Measurements from ENCODE around the gene TRIM6.
A peak's percentile ranks its signal among the peaks of the same experiment; 100 is the strongest.
"Not testable (repeated sequence)": the region's sequence is repeated elsewhere in the genome, so short reads cannot be mapped to it uniquely, and the experiment has no call there.

Gene TRIM6

GRCh38 chr11:5603326-5603725 is 6.9 kb downstream of the TRIM6 start:
- peak in 8 of 51 donors; percentile 4 to 43 (median 16) for DNase-seq

DNA sequence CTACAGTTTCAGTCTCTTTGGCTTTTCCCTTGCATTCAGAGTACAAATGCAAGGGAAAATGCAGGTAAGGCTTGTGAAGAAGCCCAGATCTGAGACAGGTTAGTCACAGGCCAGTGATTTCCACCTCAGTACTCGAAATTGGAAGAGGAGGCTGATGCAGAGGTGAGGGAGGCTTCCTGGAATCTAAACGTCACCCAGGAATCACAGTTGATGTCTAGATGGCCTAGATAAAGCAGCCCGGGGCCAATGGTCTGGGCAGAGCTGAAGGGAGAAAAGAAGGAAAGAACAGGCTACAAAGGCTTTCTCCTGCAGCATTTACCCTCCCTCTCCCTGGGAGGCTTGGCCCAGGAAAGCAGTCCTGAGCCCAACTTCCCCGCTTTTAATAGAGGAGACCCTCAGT is 8.5 kb downstream of the TRIM6 start:
- DNase-seq: no peak

GRCh38 chr11:5605849-5606248 is 9.4 kb downstream of the TRIM6 start:
- no peak for DNase-seq

DNA sequence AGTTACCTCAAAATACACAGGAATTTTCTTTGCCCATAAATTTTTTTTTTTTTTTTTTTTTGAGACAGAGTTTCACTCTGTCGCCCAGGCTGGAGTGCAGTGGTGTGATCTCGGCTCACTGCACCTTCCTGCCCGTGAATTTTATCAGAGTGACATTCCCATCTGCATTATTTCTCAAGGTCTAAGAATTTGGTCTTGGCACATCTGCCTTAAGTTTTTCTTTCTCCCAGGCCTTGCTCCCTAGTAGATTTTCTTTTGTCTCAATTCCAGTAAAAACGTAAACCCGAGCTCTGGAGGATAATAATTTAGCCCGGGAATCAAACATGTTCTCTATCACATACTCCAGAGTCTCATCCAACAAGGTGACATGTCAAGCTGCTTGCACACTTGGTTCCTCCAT is 12.4 kb downstream of the TRIM6 start:
- no peak for DNase-seq

DNA sequence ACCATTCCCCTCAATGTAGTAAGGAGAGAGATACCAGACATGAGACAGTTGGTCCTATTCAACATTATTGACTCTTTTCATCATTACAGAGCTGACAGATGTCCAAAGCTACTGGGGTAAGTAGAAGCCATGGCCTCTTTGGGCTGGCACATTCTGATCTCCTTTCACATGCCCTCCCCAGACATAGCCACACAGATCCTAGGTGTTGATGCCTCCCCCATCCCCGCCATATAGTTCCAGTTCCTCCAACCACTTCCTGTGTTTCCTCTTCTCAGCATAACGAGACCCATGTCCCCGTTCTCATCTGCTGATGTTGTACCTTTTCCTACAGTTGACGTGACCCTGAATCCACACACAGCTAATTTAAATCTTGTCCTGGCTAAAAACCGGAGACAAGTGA is 14.0 kb downstream of the TRIM6 start:
- DNase-seq: no peak

GRCh38 chr11:5611627-5612026 is 15.2 kb downstream of the TRIM6 start:
- DNase-seq: no peak

GRCh38 chr11:5618807-5619206 is 22.4 kb downstream of the TRIM6 start:
- no peak for DNase-seq

DNA sequence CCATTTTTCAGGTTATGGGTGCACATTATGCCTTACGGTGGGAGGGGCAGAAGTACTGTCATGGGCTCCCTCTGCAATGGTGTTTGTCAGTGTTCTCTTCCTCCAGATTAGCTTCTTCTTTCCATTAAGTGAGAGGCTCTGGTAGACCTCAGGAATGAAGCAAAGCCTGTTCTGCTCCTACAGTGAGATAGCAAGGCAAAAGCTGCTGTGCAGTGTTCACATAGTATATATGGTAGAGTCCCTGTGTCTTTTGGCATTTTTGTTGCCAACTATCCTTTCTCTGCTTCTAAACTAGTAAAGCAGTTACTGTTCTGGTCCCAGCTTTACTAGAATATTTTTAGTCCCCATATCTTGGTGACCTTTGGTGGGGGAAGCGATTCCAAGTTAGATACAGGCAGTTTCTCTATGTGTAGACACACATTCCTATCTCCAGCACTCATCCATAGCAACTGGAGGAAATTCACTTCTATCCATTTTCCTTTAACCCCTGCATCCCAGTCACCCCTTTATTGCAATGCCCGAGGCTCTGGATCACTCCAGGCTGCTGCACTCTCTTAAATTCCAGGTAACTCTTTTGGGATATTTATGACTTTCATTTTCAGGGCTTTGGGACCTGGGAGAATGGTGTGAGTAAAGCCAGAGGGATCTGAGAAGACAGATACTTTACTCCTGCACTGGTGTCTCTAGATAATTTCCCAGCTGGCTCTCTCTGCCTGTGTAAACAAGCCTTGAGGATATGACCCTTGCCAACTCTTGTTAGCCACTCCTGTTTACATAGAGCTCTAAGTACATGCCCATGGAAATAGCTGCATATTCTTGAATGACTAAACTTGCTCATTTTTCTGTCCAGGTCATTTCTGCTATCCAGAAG is 24.4 kb downstream of the TRIM6 start:
- DNase-seq: no peak

GRCh38 chr11:5621580-5621979 is 25.1 kb downstream of the TRIM6 start:
- DNase-seq: no peak

- no peak for DNase-seq
Measured at GRCh38 chr11:5622802-5623201, 26.4 kb downstream of the TRIM6 start.

DNA sequence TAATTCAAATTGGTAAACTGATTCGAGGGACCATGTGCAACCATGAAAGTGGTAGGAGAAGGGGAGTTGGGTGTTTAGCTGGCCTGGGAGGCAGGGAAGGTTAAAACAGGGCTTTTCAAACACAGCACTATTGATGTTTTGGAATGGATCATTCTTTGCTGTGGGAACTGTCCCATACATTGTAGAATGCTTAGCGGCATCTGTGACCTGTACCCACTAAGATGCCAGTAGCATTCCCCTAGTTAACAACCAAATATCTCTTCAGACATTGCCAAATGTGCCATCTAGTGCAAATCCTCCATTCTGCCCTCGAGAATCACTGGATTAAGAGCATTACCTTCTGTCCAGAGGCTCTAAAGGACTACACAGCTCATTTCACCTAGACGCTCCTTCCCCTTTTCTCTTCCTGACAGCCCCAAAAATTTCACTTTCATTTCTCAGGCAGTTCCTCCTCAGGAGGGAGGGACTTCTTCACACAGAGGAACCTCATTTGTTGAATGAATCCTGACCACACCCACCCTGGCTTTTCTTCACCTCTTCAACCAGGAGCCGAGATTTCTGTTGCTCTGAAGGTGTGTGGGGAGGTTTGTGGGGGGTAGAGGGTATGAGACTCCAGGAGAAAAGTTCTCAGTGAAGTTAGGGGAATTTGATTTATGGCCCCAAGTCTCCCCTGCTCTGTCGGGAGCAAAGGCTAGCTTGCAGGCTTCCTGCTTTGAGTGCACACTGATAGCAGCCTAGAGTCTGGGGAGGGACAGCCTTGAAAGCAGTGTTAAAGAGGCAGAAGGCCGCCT is 28.2 kb downstream of the TRIM6 start, which contains the start of gene TRIM34:
Gene TRIM34 (plus strand): TSS at position 513 of the 791 bp plus-strand sequence. CDS start 7,331 bp downstream, outside the sequence.
- peak in 21 of 51 donors; percentile 4 to 30 (median 12) for DNase-seq

GRCh38 chr11:5625281-5625680 is 28.8 kb downstream of the TRIM6 start:
- DNase-seq: no peak

DNA sequence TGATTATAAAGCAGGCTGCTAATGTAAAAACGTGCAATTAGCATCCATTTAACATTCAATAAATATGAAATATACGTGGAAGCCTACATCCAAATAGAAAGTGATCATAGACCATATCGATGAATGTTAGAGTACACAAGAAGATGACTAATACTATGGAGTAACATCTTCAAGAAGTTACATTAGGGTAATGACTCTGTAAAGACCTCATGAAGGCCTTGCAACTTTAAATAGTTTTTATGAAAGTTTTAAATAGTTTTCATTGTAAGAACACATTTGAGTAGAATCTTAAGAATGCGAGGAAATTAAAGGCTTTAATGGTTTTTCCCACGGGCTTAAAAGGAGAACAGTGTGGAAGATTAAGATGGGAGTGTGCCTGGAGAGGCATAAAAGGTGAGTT is 29.8 kb downstream of the TRIM6 start:
- no peak for DNase-seq

GRCh38 chr11:5631417-5631816 is 35.0 kb downstream of the TRIM6 start:
- DNase-seq: no peak

DNA sequence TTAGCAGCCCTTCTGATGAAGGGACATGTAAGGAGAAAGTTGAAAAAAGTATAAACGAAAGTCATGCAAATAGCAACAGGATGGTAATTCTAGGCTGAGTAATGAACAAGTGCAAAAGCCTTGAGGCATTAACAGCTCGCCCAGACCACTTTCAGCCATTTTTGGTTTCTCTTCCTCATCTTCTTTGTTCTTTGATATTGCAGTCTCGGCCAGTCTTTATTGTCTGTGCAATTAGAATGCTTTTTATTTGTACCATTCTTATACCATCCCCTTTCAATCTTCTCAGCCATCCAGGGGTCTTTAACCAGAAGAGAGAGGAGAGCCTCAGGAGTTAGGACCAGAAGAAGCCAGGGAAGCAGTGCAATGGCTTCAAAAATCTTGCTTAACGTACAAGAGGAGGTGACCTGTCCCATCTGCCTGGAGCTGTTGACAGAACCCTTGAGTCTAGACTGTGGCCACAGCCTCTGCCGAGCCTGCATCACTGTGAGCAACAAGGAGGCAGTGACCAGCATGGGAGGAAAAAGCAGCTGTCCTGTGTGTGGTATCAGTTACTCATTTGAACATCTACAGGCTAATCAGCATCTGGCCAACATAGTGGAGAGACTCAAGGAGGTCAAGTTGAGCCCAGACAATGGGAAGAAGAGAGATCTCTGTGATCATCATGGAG is 35.7 kb downstream of the TRIM6 start:
- no peak for DNase-seq

GRCh38 chr11:5639953-5640352 is 43.5 kb downstream of the TRIM6 start:
- no peak for DNase-seq

DNA sequence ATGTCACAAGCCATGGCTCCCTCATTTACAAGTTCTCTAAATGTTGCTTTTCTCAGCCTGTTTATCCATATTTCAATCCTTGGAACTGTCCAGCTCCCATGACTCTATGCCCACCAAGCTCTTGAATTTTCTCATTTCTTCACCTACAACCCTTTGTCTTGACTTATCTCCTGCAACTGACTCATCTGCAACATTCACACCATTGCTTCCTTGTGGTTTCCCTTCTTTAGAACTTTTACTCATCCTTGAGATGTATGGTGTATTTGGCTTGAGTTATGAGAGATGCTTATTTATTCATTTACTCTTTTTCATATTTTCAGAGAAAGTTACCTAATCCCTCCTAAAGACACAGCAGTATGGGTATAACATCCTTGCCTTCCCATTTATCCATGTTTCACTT is 47.1 kb downstream of the TRIM6 start:
- DNase-seq: no peak

DNA sequence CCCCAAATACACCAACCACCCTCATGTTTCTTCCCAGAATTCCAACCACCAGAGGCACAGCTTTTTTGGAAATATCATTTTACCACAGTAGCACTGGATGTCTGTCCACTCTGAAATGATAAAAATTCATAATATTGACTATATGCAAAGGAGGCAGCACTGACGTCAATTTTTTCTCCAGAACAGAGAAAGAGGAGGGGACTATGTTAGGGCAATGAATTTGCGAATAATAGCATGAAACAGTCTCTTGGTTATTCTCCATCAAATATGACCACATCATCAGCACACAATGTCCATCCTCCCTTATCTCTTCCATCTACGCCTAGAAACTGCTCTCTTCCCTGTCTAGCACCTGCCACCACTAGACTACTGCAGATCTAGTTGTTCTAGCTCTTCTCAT is 49.7 kb downstream of the TRIM6 start:
- no peak for DNase-seq

DNA sequence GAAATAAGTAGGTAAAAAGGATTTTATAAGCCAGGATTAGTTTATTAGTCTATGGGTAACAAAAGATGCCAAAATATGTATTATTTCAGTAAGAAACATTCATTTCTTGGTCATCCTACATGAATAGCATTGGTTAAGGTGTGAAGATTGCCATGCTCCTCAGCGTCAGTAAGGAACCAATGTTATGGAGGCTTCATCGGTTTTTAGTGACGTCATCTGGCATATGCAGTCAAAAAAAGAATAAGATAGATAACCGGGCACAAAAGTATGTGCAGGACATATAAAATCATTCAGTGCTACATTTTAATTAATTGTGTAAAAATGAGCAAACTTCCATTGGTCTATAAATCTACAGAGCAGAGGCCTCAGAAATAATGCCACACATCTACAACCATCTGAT is 59.0 kb downstream of the TRIM6 start:
- no peak for DNase-seq

DNA sequence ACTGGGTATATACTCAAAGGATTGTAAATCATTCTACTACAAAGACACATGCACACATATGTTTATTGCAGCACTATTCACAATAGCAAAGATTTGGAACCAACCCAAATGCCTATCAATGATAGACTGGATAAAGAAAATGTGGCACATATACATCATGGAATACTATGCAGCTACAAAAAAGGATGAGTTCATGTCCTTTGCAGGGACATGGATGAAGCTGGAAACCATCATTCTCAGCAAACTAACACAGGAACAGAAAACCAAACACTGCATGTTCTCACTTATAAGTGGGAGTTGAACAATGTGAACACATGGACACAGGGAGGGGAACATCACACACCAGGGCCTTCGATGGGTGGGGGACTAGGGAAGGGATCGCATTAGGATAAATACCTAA is 60.5 kb downstream of the TRIM6 start:
- not testable (repeated sequence) for DNase-seq

GRCh38 chr11:5658318-5658717 is 61.9 kb downstream of the TRIM6 start:
- DNase-seq: no peak
